Subcutaneous adipose tissue (tissue), 4 donors: ENCODE data around the gene PUS7L. TPM values are rescaled to one million over a fixed set of nuclear protein-coding genes. Genes with fewer than 3 reads are reported as not detected.

ENCODE experiments used
- CTCF ChIP-seq: fragments of 450-650 bp; IDR thresholded peaks from one replicate; pipeline ENCODE4 v1.5.1; 2016; ENCODE audit warnings: low read depth, mild to moderate bottlenecking, control low read depth, antibody characterized with exemption, moderate library complexity
- total RNA-seq, 4 donors: library from RNA; depleted of rRNA; stranded (reverse); fragments of >200 nt; gene quantifications; one replicate each; pipeline ENCODE4 v1.1.0, GENCODE V29; 2016

The PUS7L gene
- total RNA-seq, 4 donors from 2014 or later: 7.9 to 13.0 (median 11.7) TPM

- no peak for TF ChIP-seq CTCF
Measured at GRCh38 chr12:43728117-43728516, 30.5 kb downstream of the PUS7L start.

GRCh38 chr12:43723134-43723533, 35.5 kb downstream of the PUS7L start:
- no peak for TF ChIP-seq CTCF

GRCh38 chr12:43722621-43723020, 36.0 kb downstream of the PUS7L start:
- no peak for TF ChIP-seq CTCF

GRCh38 chr12:43711348-43711747, 47.2 kb downstream of the PUS7L start:
- TF ChIP-seq CTCF: no peak

GRCh38 chr12:43696154-43696553, 62.4 kb downstream of the PUS7L start:
- TF ChIP-seq CTCF: no peak

GRCh38 chr12:43694879-43695278, 63.7 kb downstream of the PUS7L start:
- no peak for TF ChIP-seq CTCF

- TF ChIP-seq CTCF: no peak
Measured at GRCh38 chr12:43692064-43692463, 66.5 kb downstream of the PUS7L start.
